IMR-90 (cell line): ENCODE measurements around the gene THSD7B. TPM values are rescaled to one million over a fixed set of nuclear protein-coding genes. Genes with fewer than 3 reads are reported as not detected.

Experiments
- ATAC-seq: fragments of 200-7000 bp; cut with Tn5 transposase; 2 replicates; pipeline ENCODE4 v1.9.1; 2020; ENCODE audit warnings: low read depth, mild to moderate bottlenecking, moderate library complexity
- BruUV-seq: library from RNA; stranded (reverse); fragments of 400-500 nt; replicated peaks from 2 replicates; lab custom pipeline; 2021; lab: Mats Ljungman, UMichigan
- CTCF ChIA-PET: fragments of 300-600 bp; formaldehyde crosslinking; extraction: SDS; loops from one replicate; lab custom pipeline; 2021; ENCODE audit warnings: antibody characterized with exemption; lab: Yijun Ruan, JAX
- POLR2A ChIA-PET: fragments of 300-600 bp; sonication (Branson Sonifier 250); formaldehyde crosslinking; loops from one replicate; lab custom pipeline; 2022; ENCODE audit warnings: antibody characterized with exemption; ENCODE audit not compliant: unreplicated experiment; lab: Charles Lee
- DNase-seq: peaks from one replicate; pipeline ENCODE4 v3.0.0; 2013
- H2AFZ ChIP-seq: replicated peaks from 2 replicates; pipeline ENCODE3; 2013; ENCODE audit warnings: low read length, mild to moderate bottlenecking; ENCODE audit not compliant: poor library complexity
- H2AK5ac ChIP-seq: 2 replicates; pipeline ENCODE4 v1.6.1; 2013; ENCODE audit warnings: low read depth, low read length, inconsistent platforms
- H2AK9ac ChIP-seq: replicated peaks from 2 replicates; pipeline ENCODE3; 2013; ENCODE audit warnings: mild to moderate bottlenecking, low read depth, low read length, moderate library complexity; ENCODE audit not compliant: poor library complexity
- H2BK120ac ChIP-seq: 2 replicates; pipeline ENCODE4 v1.6.1; 2013; ENCODE audit warnings: low read depth, low read length, inconsistent platforms
- H2BK15ac ChIP-seq: 3 replicates; pipeline ENCODE4 v1.6.1; 2013; ENCODE audit warnings: low read depth, low read length, inconsistent platforms
- H2BK20ac ChIP-seq: 2 replicates; pipeline ENCODE4 v1.6.1; 2013; ENCODE audit warnings: low read depth, mild to moderate bottlenecking, inconsistent platforms, low read length, moderate library complexity
- H2BK5ac ChIP-seq: 2 replicates; pipeline ENCODE4 v1.6.1; 2013; ENCODE audit warnings: mild to moderate bottlenecking, low read depth, low read length, inconsistent platforms; ENCODE audit not compliant: poor library complexity, severe bottlenecking
- H3K14ac ChIP-seq: replicated peaks from 2 replicates; pipeline ENCODE4 v1.6.1; 2013; ENCODE audit warnings: low read depth, low read length, inconsistent platforms
- H3K18ac ChIP-seq: 2 replicates; pipeline ENCODE4 v1.6.1; 2013; ENCODE audit warnings: low read depth, low read length, control low read depth
- H3K23ac ChIP-seq: 2 replicates; pipeline ENCODE4 v1.6.1; 2013; ENCODE audit warnings: low read depth, low read length, inconsistent platforms
- H3K27ac ChIP-seq: 2 replicates; pipeline ENCODE4 v1.5.1; 2013; ENCODE audit warnings: mild to moderate bottlenecking, control low read depth, low read length; ENCODE audit not compliant: insufficient read depth
- H3K27me3 ChIP-seq: 2 replicates; pipeline ENCODE4 v1.6.1; 2013; ENCODE audit warnings: low read length; ENCODE audit not compliant: control insufficient read depth, insufficient read depth
- H3K36me3 ChIP-seq: 2 replicates; pipeline ENCODE4 v1.6.1; 2013; ENCODE audit warnings: low read length, mixed read lengths; ENCODE audit not compliant: control insufficient read depth, insufficient read depth
- H3K4ac ChIP-seq: 2 replicates; pipeline ENCODE4 v1.6.1; 2013; ENCODE audit warnings: low read depth, low read length, inconsistent platforms
- H3K4me1 ChIP-seq: 2 replicates; pipeline ENCODE4 v1.6.1; 2013; ENCODE audit warnings: low read length, mixed read lengths; ENCODE audit not compliant: control insufficient read depth, insufficient read depth
- H3K4me2 ChIP-seq: 2 replicates; pipeline ENCODE4 v1.6.1; 2013; ENCODE audit warnings: low read depth, mild to moderate bottlenecking, control low read depth, low read length, moderate library complexity
- H3K4me3 ChIP-seq: 2 replicates; pipeline ENCODE4 v1.5.1; 2013; ENCODE audit warnings: low read depth, mild to moderate bottlenecking, control low read depth, low read length, moderate library complexity; ENCODE audit not compliant: insufficient read depth
- H3K56ac ChIP-seq: 2 replicates; pipeline ENCODE4 v1.6.1; 2013; ENCODE audit warnings: low read length, inconsistent platforms; ENCODE audit not compliant: insufficient read depth; ENCODE audit errors: extremely low read depth
- H3K79me1 ChIP-seq, 2 experiments: 2 replicates each; pipeline ENCODE4 v1.6.1; 2013; ENCODE audit warnings: low read length in 2 of 2, inconsistent platforms in 1 of 2, low read depth in 1 of 2
- H3K9ac ChIP-seq: 2 replicates; pipeline ENCODE4 v1.6.1; 2013; ENCODE audit warnings: low read depth, low read length, control low read depth
- H3K9me1 ChIP-seq: 2 replicates; pipeline ENCODE4 v1.6.1; 2013; ENCODE audit warnings: low read length, inconsistent platforms; ENCODE audit not compliant: insufficient read depth
- H3K9me3 ChIP-seq: 2 replicates; pipeline ENCODE4 v1.6.1; 2013; ENCODE audit warnings: low read length; ENCODE audit not compliant: control insufficient read depth, insufficient read depth
- H4K20me1 ChIP-seq: 2 replicates; pipeline ENCODE4 v1.6.1; 2013; ENCODE audit warnings: low read length, inconsistent platforms; ENCODE audit not compliant: insufficient read depth
- H4K5ac ChIP-seq: 2 replicates; pipeline ENCODE4 v1.6.1; 2013; ENCODE audit warnings: mild to moderate bottlenecking, low read depth, low read length, control low read depth
- H4K8ac ChIP-seq, 2 experiments: 2 replicates each; pipeline ENCODE4 v1.6.1; 2013; ENCODE audit warnings: low read depth in 2 of 2, low read length in 2 of 2, control low read depth in 1 of 2, inconsistent platforms in 1 of 2
- H4K91ac ChIP-seq: 2 replicates; pipeline ENCODE4 v1.6.1; 2013; ENCODE audit warnings: low read depth, low read length, inconsistent platforms; ENCODE audit not compliant: insufficient read depth
- BHLHE40 ChIP-seq: fragments of 150-350 bp; IDR thresholded peaks from 2 replicates; pipeline ENCODE4 v1.6.1; 2016; ENCODE audit warnings: mild to moderate bottlenecking, low read depth, low read length
- CHD1 ChIP-seq: IDR thresholded peaks from 2 replicates; pipeline ENCODE4 v1.6.1; 2012; ENCODE audit warnings: low read depth, low read length, improper control_type of control experiment
- FOS ChIP-seq: fragments of 150-350 bp; IDR thresholded peaks from 2 replicates; pipeline ENCODE4 v1.6.1; 2016; ENCODE audit warnings: low read depth, low read length
- MAZ ChIP-seq: IDR thresholded peaks from 2 replicates; pipeline ENCODE4 v1.6.1; 2012; ENCODE audit warnings: low read depth, mild to moderate bottlenecking, low read length, improper control_type of control experiment, moderate library complexity, borderline replicate concordance
- MXI1 ChIP-seq: IDR thresholded peaks from 2 replicates; pipeline ENCODE4 v1.6.1; 2012; ENCODE audit warnings: low read depth, mild to moderate bottlenecking, low read length, moderate library complexity, borderline replicate concordance
- POLR2A ChIP-seq: IDR thresholded peaks from 2 replicates; pipeline ENCODE4 v1.6.1; 2012; ENCODE audit warnings: mild to moderate bottlenecking, low read depth, low read length
- RAD21 ChIP-seq: IDR thresholded peaks from 2 replicates; pipeline ENCODE4 v1.6.1; 2012; ENCODE audit warnings: low read length, improper control_type of control experiment
- RCOR1 ChIP-seq: IDR thresholded peaks from 2 replicates; pipeline ENCODE4 v1.6.1; 2012; ENCODE audit warnings: mild to moderate bottlenecking, low read length, improper control_type of control experiment; ENCODE audit not compliant: insufficient replicate concordance
- RFX5 ChIP-seq: IDR thresholded peaks from 2 replicates; pipeline ENCODE4 v1.8.0; 2012; ENCODE audit warnings: low read depth, mild to moderate bottlenecking, low read length, moderate library complexity
- SMC3 ChIP-seq: fragments of 150-350 bp; IDR thresholded peaks from 2 replicates; pipeline ENCODE4 v1.6.1; 2016; ENCODE audit warnings: low read depth, mild to moderate bottlenecking, antibody characterized with exemption, low read length, moderate library complexity
- WGBS, 2 experiments: methylation state at CpG; one replicate each; pipeline versions ENCODE4 v1.1.5 to v1.1.7; 2013; ENCODE audit warnings: missing lambda C conversion rate in 2 of 2; ENCODE audit not compliant: insufficient read length in 1 of 2; ENCODE audit errors: extremely low coverage in 2 of 2; 5-methylcytosine and 5-hydroxymethylcytosine counted together
- dilution Hi-C: fragments of 300-500 bp; cut with HindIII; formaldehyde crosslinking; loops from one replicate; pipeline ENCODE4 v1.14.3; 2018; ENCODE audit warnings: low sequenced_read_pairs; ENCODE audit not compliant: unreplicated experiment
- in situ Hi-C: fragments of 300-500 bp; cut with MboI; formaldehyde crosslinking; loops from 3 replicates; pipeline ENCODE4 v1.14.3; 2019; ENCODE audit warnings: low sequenced_read_pairs, inconsistent platforms, mixed read lengths
- intact Hi-C: fragments of 100-400 bp; cut with micrococcal nuclease; formaldehyde crosslinking; loops from 2 replicates; pipeline ENCODE4 v1.10.0; 2022
- polyA plus RNA-seq, 3 experiments: library from polyadenylated mRNA; depleted of rRNA; stranded (reverse); fragments of >200 nt; gene quantifications; 2 replicates each; pipeline ENCODE4 v1.2.3, GENCODE V29; 2012; ENCODE audit warnings: low replicate concordance in 1 of 3
- total RNA-seq: library from RNA; depleted of rRNA; stranded (reverse); fragments of >200 nt; gene quantifications from 2 replicates; pipeline ENCODE4 v1.2.3, GENCODE V29; 2012
- TF ChIP-seq, protein P1 (sequence below): conservative IDR thresholded peaks from 2 replicates; pipeline ENCODE4 v1.5.1; 2012; ENCODE audit warnings: mild to moderate bottlenecking, low read depth, low read length, improper control_type of control experiment
- TF ChIP-seq, protein P2 (sequence below): fragments of 150-350 bp; IDR thresholded peaks from 2 replicates; pipeline ENCODE4 v1.6.1; 2016; ENCODE audit warnings: low read depth, mild to moderate bottlenecking, low read length, moderate library complexity, borderline replicate concordance

The THSD7B gene
- total and polyA plus RNA-seq, 2 of the 4 experiments (the other 2 are of a cell fraction), result not detected

DNA sequence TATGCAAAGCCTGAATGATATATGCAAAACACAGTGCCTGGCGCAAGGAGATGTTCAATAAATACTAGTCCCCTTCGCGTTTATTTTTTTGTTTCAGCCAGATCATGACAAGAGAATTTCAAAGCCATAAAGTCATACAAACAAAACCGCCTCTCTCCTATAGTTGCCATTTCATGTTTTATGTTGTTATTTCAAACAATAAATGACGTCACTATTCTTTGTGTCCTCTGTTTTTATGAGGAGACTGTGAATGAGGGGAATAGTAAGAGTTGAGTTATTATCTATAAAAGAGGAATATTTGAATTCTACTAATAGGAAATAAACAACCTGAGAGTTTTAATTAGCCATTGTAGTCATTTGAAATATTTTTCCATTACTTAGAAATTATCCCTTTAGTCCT is 464.5 kb downstream of the THSD7B start:
- Histone ChIP-seq H3K4me1 (no peaks in the 10 kb centered on the region), H3K36me3 (no peaks in the 10 kb centered on the region), H3K18ac (no peak overlapping the region), H2AK9ac (no peak overlapping the region), H2AK5ac (no peak overlapping the region), H3K9me1 (no peaks in the 10 kb centered on the region), H3K9me3 (peaks cover 12% of the 10 kb centered on the region), H4K5ac (no peak overlapping the region), H3K9ac (no peak overlapping the region), H2BK120ac (no peak overlapping the region), H4K8ac (no peak overlapping the region), H4K91ac (no peak overlapping the region), H3K27me3 (no peaks in the 10 kb centered on the region), H2BK5ac (no peak overlapping the region), H3K27ac (no peak overlapping the region), H3K4me3 (no peak overlapping the region), H4K20me1 (no peaks in the 10 kb centered on the region), H3K79me1 (no peaks in the 10 kb centered on the region), H3K23ac (no peak overlapping the region), H2BK20ac (no peak overlapping the region), H3K4me2 (no peak overlapping the region), H2AFZ (no peak overlapping the region), H2BK15ac (no peak overlapping the region), H3K4ac (no peak overlapping the region), H3K14ac (no peak overlapping the region), H3K56ac (no peak overlapping the region)
- no TSS peak for BruUV-seq
- no CpG with 5 or more reads among the region's 5 CpGs for WGBS, 2 experiments
- in situ Hi-C loops (no loop called here), intact Hi-C loops (no loop called here), dilution Hi-C loops (no loop called here)
- no peak for TF ChIP-seq CHD1
- no peak for TF ChIP-seq BHLHE40
- TF ChIP-seq MXI1, result no peak
- TF ChIP-seq, protein P1, sequence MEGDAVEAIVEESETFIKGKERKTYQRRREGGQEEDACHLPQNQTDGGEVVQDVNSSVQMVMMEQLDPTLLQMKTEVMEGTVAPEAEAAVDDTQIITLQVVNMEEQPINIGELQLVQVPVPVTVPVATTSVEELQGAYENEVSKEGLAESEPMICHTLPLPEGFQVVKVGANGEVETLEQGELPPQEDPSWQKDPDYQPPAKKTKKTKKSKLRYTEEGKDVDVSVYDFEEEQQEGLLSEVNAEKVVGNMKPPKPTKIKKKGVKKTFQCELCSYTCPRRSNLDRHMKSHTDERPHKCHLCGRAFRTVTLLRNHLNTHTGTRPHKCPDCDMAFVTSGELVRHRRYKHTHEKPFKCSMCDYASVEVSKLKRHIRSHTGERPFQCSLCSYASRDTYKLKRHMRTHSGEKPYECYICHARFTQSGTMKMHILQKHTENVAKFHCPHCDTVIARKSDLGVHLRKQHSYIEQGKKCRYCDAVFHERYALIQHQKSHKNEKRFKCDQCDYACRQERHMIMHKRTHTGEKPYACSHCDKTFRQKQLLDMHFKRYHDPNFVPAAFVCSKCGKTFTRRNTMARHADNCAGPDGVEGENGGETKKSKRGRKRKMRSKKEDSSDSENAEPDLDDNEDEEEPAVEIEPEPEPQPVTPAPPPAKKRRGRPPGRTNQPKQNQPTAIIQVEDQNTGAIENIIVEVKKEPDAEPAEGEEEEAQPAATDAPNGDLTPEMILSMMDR, result no peak
- TF ChIP-seq POLR2A, result no peak
- TF ChIP-seq FOS, result no peak
- TF ChIP-seq, protein P2, sequence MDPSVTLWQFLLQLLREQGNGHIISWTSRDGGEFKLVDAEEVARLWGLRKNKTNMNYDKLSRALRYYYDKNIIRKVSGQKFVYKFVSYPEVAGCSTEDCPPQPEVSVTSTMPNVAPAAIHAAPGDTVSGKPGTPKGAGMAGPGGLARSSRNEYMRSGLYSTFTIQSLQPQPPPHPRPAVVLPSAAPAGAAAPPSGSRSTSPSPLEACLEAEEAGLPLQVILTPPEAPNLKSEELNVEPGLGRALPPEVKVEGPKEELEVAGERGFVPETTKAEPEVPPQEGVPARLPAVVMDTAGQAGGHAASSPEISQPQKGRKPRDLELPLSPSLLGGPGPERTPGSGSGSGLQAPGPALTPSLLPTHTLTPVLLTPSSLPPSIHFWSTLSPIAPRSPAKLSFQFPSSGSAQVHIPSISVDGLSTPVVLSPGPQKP, result no peak
- no peak for TF ChIP-seq RAD21
- no peak for TF ChIP-seq RCOR1
- no peak for TF ChIP-seq RFX5
- TF ChIP-seq SMC3, result no peak
- no peak for TF ChIP-seq MAZ
- ChIA-PET CTCF (no interaction called here), POLR2A (no interaction called here)
- DNase-seq (no peak), ATAC-seq (no peak)
